Occipital lobe (tissue), 2 donors: ENCODE measurements around the gene PON3. TPM values are rescaled to one million over a fixed set of nuclear protein-coding genes. Genes with fewer than 3 reads are reported as not detected.

ENCODE experiments used
- small RNA-seq: library from RNA; depleted of rRNA; stranded (forward); fragments of <200 nt; gene quantifications from one replicate; pipeline ENCODE3, GENCODE V24; 2014
- total RNA-seq: library from RNA; depleted of rRNA; stranded (reverse); fragments of >200 nt; gene quantifications from one replicate; pipeline ENCODE4 v1.2.3, GENCODE V29; 2014

The PON3 gene
- total RNA-seq, 1 donor from 2014 or later, result 0.47 TPM

Small RNA genes within 50 kb of the gene (small RNA-seq; reads per million reads assigned to genes)
- gene AC004022.2, result not detected

Other genes starting within 250 kb of the PON3 start
- not detected for gene PON1, start 71.8 kb downstream of the PON3 start, total RNA-seq
- 50.5 TPM for gene PON2, start 38.7 kb upstream of the PON3 start, total RNA-seq
- gene ASB4, start 89.6 kb upstream of the PON3 start, total RNA-seq, result 0.16 TPM
- 11.7 TPM for gene PDK4, start 200.1 kb upstream of the PON3 start, total RNA-seq